ENCODE results near the gene FAF2.

FAF2 gene

GRCh38 chr5:176517053-176517661 is 69.0 kb downstream of the FAF2 start:
- no peak for TF ChIP-seq CTCF (IDR thresholded peaks at IDR 0.05; ENCODE audit: borderline replicate concordance, insufficient read depth, low read depth, low read length)
- H3K4me3 ChIP-seq (ENCODE audit: low read depth, low read length), result no peak overlapping the region

GRCh38 chr5:176519810-176520720 is 71.9 kb downstream of the FAF2 start:
- no peak for TF ChIP-seq CTCF (IDR thresholded peaks at IDR 0.05; ENCODE audit: borderline replicate concordance, insufficient read depth, low read depth, low read length)
- H3K4me3 ChIP-seq (ENCODE audit: low read depth, low read length), result no peak overlapping the region

- no peak for TF ChIP-seq CTCF (IDR thresholded peaks at IDR 0.05; ENCODE audit: borderline replicate concordance, insufficient read depth, low read depth, low read length)
- no peak overlapping the region for H3K4me3 ChIP-seq (ENCODE audit: low read depth, low read length)
These were observed 73.1 kb downstream of the FAF2 start for GRCh38 chr5:176521286-176521685.

- no peak overlapping the region for H3K4me3 ChIP-seq (ENCODE audit: low read depth, low read length)
- no peak for TF ChIP-seq CTCF (IDR thresholded peaks at IDR 0.05; ENCODE audit: borderline replicate concordance, insufficient read depth, low read depth, low read length)
These were observed 73.6 kb downstream of the FAF2 start for GRCh38 chr5:176521699-176522263.

GRCh38 chr5:176524138-176524537 is 76.0 kb downstream of the FAF2 start:
- no peak overlapping the region for H3K4me3 ChIP-seq (ENCODE audit: low read depth, low read length)
- TF ChIP-seq CTCF (IDR thresholded peaks at IDR 0.05; ENCODE audit: borderline replicate concordance, insufficient read depth, low read depth, low read length), result no peak

- no peak overlapping the region for H3K4me3 ChIP-seq (ENCODE audit: low read depth, low read length)
- TF ChIP-seq CTCF (IDR thresholded peaks at IDR 0.05; ENCODE audit: borderline replicate concordance, insufficient read depth, low read depth, low read length), result no peak
These were observed 76.8 kb downstream of the FAF2 start for GRCh38 chr5:176524987-176525386.
